GM10248 (cell line): Measurements from ENCODE around the gene IL1B.

ENCODE experiments used
- CTCF ChIA-PET: fragments of 300-600 bp; sonication (Branson Sonifier 250); formaldehyde crosslinking; extraction: SDS; loops from one replicate; lab custom pipeline; 2021; ENCODE audit warnings: antibody characterized with exemption; lab: Yijun Ruan, JAX
- POLR2A ChIA-PET: fragments of 350-650 bp; sonication (Branson Sonifier 250); formaldehyde crosslinking; extraction: SDS; loops from one replicate; lab custom pipeline; 2020; ENCODE audit warnings: antibody characterized with exemption; lab: Yijun Ruan, JAX
- DNase-seq: peaks from one replicate; pipeline ENCODE4 v3.0.0; 2012; ENCODE audit errors: extremely low spot score
- CTCF ChIP-seq: IDR thresholded peaks from 2 replicates; pipeline ENCODE4 v1.5.1; 2012; ENCODE audit warnings: mild to moderate bottlenecking, low read depth; ENCODE audit errors: extremely low read depth, missing control alignments, control extremely low read depth

Gene IL1B

GRCh38 chr2:112841295-112842044 is 4.9 kb upstream of the IL1B start:
- no peak for TF ChIP-seq CTCF
- POLR2A ChIA-PET = no interaction called here
- DNase-seq = no peak
- CTCF ChIA-PET = no interaction called here

- DNase-seq = no peak
- no peak for TF ChIP-seq CTCF
- POLR2A ChIA-PET = no interaction called here
- CTCF ChIA-PET = interaction anchor here (1.7 kb wide), 1 partner anchor 102 kb away, joined by 4 read pairs; no protein-coding TSS in a partner anchor
These were observed 3.5 kb upstream of the IL1B start for GRCh38 chr2:112840068-112840445.

- POLR2A ChIA-PET = no interaction called here
- CTCF ChIA-PET = interaction anchor here (0.6 to 1.7 kb wide), 4 partner anchors 11 to 102 kb away, joined by 3 to 4 read pairs (median 4); no protein-coding TSS in a partner anchor
- no peak for TF ChIP-seq CTCF
- no peak for DNase-seq
These were observed 3.0 kb upstream of the IL1B start for GRCh38 chr2:112839407-112840067.

- POLR2A ChIA-PET = no interaction called here
- no peak for TF ChIP-seq CTCF
- no peak for DNase-seq
- CTCF ChIA-PET = interaction anchor here (0.7 to 2.5 kb wide), 4 partner anchors 10 to 52 kb away, joined by 3 to 11 read pairs (median 4); partner anchors contain the start of gene IL1A
These were observed 417 bp downstream of the IL1B start for GRCh38 chr2:112836163-112836560.

- CTCF ChIA-PET = interaction anchor here (0.7 to 2.5 kb wide), 4 partner anchors 11 to 51 kb away, joined by 3 to 11 read pairs (median 4); partner anchors contain the start of gene IL1A
- POLR2A ChIA-PET = no interaction called here
- no peak for TF ChIP-seq CTCF
These were observed 930 bp downstream of the IL1B start for GRCh38 chr2:112835536-112836162.

GRCh38 chr2:112835061-112835501 is 1.5 kb downstream of the IL1B start:
- POLR2A ChIA-PET = no interaction called here
- DNase-seq = no peak
- TF ChIP-seq CTCF = no peak
- CTCF ChIA-PET = interaction anchor here (0.9 to 2.5 kb wide), 6 partner anchors 11 to 85 kb away, joined by 3 to 11 read pairs (median 6); no protein-coding TSS in a partner anchor

More at GRCh38 chr2:112835536-112836162, 930 bp downstream of the IL1B start:
- no peak for DNase-seq
